HG03095 (cell line): ENCODE measurements around the gene ITGB6.

Experiments used
- ATAC-seq: cut with Tn5 transposase; IDR thresholded peaks from one replicate; pipeline ENCODE4 v1.9.1; 2021; ENCODE audit warnings: moderate library complexity; ENCODE audit not compliant: unreplicated experiment

The ITGB6 gene

DNA sequence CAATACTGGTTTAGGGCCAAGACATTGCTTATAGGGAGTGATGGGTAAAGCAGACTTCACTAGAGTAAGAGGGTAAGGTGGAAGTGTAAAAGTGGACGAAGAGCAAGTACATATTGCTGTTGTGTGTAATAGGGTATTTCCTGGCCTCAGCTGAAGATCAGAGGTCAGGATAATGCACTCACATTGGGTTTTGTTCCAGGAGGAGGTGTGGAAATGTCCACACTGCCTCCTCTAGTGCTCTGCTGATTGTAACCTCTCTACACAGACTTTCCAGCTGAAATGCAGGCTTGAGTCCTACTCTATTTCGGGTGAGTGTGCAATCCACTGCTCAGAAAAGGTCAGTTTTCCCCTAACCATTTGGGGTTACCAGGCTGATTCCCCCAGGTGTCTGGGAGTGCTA, 96.0 kb downstream of the ITGB6 start:
- no peak for ATAC-seq

DNA sequence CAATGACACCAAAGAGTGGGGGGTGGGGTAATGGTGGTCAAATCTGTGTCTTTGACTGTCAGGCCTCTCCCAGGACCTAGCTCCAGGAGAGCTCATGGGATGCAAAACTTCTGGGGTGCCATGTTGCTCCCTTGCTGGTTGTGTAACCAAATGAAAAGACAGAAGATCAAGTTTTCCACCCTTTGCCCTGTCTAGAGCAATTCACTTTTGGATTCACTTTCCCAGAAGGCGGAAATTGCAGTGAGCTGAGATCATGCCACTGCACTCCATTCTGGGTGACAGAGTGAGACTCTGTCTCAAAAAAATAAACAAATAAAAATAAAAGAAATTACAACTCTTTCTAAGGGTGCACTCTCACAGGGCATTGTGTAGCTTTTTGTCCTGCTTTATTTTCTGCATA, 102.7 kb downstream of the ITGB6 start:
- ATAC-seq = no peak

- ATAC-seq = no peak
Measured at GRCh38 chr2:160096409-160096808, 103.7 kb downstream of the ITGB6 start.

DNA sequence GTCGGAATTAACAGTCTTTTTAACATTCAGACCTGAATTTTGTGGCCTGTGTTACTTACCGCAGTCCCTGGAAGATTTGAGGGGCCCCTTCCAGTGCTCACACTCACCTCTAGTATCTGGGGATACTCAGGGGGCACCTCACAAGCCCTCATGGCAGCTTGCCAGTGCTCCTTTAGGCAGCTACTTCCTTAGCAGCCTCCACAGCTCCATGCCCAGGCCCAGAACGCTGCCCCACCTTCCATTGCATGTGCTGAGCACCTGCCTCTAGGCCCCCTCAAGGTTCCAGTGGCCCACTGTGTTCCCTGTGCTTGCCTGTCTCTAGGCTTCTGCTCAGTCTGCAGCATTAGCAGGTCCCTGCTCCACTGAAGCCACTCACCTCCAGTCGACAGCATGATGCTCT, 107.6 kb downstream of the ITGB6 start:
- ATAC-seq = no peak

GRCh38 chr2:160091381-160091780, 108.7 kb downstream of the ITGB6 start:
- no peak for ATAC-seq

DNA sequence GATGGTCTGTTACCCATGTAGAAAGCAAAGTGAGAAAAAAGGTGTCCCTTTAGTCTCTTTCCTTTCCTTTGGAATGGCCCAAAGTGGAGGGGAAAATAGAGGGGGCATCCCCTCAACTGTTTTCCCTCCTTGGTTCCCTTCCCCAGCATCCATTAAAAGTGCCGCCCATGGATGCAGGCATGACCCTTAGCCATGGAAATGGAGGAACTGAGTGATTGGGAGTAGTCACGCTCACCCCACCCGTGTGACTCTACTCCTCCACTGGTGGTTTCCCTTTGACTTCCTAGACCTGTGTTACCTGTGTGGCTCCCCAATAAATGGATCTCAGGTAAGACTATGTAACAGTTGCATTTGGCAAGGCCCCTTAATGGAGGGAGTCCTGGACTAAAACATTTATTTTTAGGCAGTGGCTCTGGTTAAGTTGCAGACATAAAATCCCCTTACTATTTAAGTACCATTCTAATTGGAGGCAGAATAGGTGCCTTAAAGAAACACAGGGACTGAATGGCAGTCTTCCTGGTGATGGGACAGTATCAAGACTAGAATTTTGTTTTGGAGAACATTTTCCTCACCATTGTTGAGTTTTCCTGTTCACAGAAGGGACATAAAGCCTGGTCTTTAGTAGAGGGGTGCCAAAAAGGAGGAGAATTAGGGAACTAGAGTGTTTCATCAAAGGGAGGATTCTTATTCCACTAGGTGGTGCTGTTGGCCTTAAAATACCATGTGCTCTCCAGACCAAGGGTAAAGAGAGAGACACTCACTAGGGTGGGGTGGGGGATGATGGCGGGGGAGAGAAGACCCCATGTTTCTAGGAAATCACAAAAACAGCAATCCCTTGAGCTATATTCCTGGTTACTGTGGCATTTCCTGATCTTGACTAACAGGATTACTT, 112.0 kb downstream of the ITGB6 start:
- no peak for ATAC-seq

DNA sequence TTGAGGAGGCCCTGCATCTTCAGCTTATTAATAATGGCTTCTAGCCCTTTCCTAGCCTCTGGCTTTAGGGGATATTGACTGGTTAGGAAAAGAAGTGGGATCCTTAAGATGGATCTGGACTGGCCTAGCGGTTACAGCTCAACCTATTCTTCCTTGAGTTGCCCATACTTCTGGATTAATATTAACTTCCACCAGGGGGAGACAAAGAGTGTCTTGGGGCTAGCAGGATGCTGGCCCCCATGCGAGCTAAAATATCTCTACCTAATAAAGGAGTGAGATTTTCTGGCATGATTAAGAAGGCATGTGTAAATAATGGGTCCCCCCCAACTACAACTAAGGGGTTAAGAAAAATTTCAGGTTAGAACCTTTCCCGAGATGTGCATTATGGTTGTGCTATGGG, 114.4 kb downstream of the ITGB6 start:
- no peak for ATAC-seq

GRCh38 chr2:160077912-160078810, 121.9 kb downstream of the ITGB6 start:
- no peak for ATAC-seq

DNA sequence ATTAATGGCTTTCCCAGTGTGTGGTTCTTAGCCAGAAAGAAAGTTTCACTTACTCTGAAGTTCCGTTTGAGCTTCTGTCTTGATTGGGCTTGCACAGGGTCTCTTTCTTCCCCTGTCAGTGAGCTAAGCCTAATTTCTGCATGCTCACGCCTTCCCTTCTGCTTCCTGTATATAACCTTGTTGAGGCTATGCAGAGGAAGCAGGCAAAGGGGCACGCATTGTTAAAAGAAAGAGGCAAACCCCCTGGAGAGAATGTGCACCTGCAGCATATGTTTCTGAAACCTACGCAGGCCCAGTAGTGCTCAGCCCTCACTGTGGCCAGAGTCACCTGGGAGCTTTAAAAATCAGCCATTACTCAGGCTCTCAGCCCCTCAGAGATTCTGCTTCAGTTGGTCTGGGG, 123.2 kb downstream of the ITGB6 start:
- peak; percentile 49 for ATAC-seq

DNA sequence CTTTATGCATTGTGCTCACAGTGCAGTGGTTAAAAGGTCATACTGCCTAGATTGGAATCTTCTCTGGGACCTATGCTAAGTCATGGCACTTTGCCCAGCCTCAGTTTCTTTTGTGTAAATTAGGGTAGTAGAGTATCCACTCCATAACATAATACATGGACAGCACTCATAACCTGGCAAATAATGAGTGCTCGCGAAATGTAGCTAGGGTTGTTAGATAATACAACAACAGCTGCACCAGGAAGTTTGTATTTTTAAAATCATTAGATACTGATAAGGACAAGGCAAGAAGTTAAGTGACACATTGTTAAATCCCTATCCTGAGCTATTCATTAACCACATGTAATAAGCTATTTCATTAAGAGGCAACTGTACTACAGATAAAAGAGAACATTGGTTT, 123.8 kb downstream of the ITGB6 start:
- no peak for ATAC-seq

DNA sequence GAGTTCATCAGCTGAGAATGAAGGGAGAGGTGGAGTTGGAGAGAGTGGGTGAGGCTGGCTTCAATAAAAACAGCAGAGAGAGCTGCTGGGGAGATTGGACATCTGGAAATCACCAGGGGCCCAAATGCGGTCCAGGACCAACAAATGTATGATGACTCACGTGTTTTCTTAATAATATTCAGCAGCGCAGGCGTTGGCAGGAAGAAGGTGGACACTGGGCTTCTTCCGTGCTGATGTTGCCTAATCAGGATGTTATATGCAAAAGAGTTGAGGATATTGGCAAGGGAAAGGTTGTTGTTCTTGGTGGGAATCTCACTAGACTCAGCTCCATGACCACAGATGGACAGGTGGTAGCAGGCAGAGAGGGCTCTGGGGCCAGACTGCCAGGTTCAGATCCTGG, 124.9 kb downstream of the ITGB6 start:
- ATAC-seq = no peak

DNA sequence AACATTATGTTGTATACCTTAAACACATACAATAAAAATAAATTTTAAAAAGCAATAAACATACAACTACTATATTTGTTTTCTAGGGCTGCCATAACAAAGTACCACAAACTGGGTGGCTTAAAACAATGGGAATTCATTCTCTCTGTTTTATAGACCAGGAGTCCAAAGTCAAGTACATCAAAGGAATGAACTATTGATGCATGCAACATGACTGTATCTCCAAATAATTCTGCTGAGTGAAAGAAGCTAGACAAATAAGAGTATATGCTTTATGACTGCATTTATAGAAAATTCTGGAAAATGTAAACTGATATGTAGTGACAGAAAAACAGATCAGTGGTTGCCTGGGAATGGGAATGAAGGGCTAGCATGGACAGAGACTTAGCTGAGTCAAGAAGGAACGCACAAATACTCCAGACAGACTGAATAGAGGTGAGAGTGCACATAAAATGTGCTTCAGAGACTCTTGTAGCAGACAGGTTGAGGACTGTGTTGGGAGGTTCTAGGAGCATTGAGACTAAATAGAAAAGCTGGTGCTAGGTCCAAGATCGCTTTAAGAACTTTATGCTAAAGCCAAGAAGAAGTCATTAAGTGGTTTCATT, 126.7 kb downstream of the ITGB6 start:
- ATAC-seq = no peak

DNA sequence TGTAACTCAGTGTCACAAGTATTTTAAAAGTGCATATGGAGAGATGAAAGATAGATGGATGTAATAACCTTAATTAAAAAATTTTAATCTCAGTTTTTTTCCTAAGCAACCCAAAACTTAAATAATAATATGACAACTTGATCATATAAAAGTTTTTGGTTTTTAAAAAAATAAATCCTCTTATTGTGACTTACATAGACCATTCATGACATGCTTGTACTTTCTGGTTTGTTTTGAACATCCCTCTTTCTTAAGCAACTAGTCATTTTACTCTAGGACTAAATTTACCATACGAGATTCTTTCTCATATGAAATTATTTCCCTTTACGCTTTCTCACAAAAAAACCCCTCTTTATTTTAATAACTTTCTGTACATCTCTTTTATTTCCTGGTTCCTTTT, 131.2 kb downstream of the ITGB6 start:
- no peak for ATAC-seq

DNA sequence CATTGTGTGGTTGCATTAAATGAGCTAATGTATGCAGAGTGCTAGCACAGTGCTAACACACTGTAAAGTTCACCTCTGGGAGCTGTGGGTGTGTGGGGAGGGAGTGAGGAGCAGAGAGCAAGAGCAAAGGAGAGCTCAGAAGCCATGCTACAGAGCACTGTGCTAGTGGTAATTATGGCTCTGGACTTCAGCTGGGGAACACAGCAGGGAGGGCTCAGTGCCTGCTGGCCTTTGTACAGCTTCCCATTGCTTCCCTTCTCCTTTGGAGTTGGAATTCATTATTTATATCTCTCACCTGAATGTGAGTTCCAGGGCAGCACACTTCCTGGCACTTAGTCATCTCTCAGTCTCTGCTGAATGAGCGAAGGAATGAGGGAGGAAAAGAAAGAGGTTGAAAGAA, 135.2 kb downstream of the ITGB6 start:
- no peak for ATAC-seq

DNA sequence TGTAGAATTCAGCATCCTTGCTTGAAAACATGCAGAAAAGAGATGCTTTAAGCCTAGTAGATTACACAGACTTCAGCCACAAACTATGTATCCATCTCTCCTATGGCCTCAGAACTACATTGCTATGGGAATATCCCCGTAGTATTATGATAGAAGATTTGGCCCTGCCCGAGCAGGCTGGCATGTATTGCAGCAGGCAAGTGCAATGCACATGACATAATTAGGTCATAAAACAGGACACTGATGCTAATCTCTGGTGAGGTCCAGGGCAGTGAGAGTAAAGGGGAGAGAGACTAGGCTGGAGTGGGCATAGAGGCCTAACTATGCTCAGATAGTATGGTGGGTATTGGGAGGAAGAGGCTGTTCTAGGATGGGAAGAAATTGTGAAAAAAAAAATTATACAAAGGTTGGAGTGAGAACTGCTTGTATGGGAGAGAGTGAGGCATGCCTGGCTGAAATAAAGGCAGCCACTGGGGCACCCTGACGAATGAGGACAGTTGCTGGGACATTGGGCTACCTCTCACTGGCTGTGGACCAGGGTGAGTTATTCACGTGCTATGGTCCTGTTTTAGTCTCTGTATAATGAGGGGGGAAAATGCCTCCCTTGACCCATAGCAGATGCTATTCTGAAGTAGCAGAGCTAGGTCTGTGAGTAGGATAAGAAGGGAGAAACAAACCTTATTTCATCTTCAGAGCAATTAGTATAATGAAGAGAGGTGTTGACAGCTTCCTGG, 136.0 kb downstream of the ITGB6 start:
- no peak for ATAC-seq

DNA sequence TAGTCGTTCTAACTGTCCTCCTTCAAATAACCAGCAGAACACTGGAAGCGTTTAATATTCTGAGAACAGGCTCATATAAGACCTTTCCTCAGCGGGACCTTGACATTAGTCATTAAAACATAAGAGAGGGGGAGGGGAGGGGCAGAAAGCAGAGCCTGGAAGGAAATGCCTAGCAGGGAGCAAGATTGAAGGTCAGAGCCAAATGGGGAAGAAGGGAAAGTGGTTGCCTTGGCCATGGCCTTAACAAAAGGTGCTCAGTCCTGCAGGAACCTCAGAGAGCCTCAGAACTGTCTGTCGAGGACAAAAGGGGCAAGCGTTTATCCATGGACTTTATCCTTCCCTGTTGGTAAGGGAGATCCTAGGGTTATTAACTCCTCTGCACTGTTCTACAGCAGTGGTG, 136.8 kb downstream of the ITGB6 start:
- ATAC-seq = no peak

- no peak for ATAC-seq
Measured at GRCh38 chr2:160062292-160063005, 137.6 kb downstream of the ITGB6 start, which contains the start of gene PLA2R1. PLA2R1 (minus strand) TSS chr2:160062615; CDS start chr2:160062403, 212 bp downstream.

DNA sequence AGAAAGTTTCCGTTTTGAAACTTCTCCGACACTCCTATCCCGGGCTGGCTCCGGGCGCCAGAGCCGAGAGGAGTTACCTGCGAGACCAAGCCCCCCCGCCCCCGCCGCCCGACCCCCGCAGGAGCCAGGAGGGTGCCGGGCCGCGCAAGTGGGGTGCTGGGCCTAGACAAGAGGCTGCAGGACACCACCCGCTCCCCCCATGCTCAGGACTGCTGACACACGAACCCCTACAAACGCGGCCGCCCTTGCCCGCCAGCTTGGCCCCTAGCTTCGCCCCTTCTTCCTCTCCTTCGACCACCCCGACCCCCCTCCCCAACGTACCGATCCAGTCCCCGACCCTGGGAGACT, 138.2 kb downstream of the ITGB6 start:
- no peak for ATAC-seq

- ATAC-seq = no peak
Measured at GRCh38 chr2:160061533-160061932, 138.5 kb downstream of the ITGB6 start.

GRCh38 chr2:160060297-160060696, 139.8 kb downstream of the ITGB6 start:
- ATAC-seq = no peak
